ENCODE data around the gene INCA1.

GRCh38 chr17:4998732-4999429 lies 1.6 kb upstream of the INCA1 start:
- TF ChIP-seq ZNF274 (IDR thresholded peaks at IDR 0.05; ENCODE audit: low read depth, low read length) (no peak), YY1 (IDR thresholded peaks at IDR 0.05; ENCODE audit: insufficient read depth, insufficient read length) (no peak), SUZ12 (IDR thresholded peaks at IDR 0.05; ENCODE audit: extremely low read depth, insufficient read depth, insufficient read length) (no peak)
